HS-27A (cell line): ENCODE results near the gene NDUFAB1.
A peak's percentile ranks its signal among the peaks of the same experiment; 100 is the strongest.
"Not testable (repeated sequence)": the region's sequence is repeated elsewhere in the genome, so short reads cannot be mapped to it uniquely, and the experiment has no call there.

Experiments used
- DNase-seq: peaks from one replicate; pipeline ENCODE4 v3.0.0-alpha.2; 2012; ENCODE audit warnings: low read depth, missing footprints

The NDUFAB1 gene

DNA sequence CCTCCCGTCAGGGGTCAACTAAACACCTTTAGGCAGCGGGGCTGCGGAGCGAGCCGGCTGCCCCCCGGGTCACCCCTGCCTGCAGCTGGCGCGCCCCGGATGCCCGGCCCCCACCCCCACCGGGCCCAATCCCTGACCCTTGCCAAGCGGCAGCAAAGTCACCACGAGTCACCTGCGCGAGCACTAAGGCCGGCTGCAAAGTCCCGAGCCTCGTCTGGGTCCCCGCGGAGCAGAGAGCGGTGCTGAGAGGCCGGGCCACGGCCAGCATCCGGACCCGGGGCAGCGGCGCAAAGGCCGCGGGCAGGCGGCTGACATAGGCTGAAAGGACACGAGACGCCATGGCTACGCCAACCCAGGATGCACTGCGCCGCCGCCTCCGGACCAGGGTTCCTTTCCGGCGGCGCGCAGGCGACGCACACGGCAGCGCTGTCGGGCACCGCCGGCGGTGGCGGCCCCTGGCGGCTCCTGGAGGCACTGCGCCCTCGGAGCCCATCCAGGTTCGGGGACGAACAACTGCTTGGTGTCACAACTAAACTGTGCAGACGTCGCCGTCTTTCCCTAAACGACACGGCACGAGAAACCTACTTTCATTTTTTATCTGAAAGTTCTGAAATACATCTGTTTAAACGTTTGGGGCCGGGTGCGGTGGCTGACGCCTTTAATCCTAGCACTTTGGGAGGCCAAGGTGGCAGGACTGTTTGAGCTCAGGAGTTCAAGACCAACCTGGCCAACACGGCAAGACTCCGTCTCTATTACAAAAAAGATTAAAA is at the start of gene NDUFAB1:
Gene NDUFAB1, minus strand, starts transcription at position 366 of the 770 bp plus-strand sequence. Its CDS starts 26 bp downstream, at position 340.
- peak; percentile 40 for DNase-seq

DNA sequence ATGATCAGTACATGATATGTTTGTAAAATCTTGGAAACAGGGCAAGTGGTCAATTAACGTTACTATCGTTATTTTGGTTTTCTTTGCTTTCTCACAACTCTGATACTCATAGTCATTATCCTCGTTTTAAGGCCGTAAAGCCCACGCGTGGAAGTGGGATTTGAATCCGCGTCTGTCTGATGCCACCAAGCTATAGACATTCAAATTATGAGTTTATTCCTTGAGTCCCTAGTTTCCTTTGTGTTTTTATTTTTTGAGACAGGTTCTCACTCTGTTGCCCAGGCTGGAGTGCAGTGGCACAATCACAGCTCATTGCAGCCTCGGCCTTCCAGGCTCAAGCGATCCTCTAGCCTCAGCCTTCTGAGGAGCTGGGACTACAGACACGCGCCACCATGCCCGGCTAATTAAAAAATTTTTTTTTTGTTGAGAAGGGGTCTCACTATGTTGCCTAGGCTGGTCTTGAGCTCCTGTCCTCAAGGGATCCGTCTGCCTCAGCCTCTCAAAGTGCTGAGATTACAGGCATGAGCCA is 46.2 kb upstream of the NDUFAB1 start:
- no peak for DNase-seq

DNA sequence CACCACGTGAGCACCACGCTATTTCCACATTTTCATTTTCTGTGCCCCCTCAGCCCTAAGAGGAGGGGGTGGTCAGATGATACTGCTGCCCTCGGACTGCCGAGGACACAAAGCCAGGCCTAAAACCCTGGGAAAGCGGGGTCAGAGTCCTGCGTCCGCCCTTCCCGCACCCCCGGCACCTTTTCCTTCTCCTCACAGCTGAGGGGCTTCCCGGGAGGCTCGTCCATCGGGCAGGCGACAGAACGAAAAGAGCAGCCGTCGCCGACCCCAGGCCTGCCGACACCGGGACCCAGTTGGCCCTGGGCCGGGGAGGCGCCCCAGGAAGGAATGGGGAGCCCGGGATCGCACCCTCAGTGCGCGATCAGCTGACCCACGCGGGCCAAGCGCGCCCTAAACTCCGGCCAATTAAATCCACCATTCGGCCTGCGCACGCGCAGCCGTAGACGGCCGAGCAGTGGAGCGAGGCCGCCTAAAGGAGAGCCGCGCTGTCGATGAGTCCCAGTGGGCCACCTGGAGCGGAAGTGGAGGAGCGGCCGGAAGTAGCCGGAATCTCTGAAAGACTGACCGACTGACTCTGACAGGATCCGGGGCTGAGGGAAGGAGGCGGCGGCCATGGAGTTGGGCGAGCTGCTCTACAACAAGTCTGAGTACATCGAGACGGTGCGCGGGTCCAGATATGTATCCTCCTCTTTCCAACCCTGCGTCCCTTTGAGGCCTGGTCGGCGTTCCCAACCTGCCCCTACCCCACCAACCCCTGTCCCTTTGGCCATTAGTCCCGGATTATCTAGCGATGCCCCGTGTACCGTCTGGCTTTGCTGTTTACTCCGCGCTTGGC is 45.0 kb upstream of the NDUFAB1 start, which contains the start of the genes DCTN5 and PALB2:
Gene DCTN5, plus strand, starts transcription at position 536 of the 835 bp plus-strand sequence. Its CDS starts 77 bp downstream, at position 613.
Gene PALB2, minus strand, starts transcription at position 380 of the 835 bp plus-strand sequence. Its CDS starts 153 bp downstream, at position 227.
- peak; percentile 75 for DNase-seq

DNA sequence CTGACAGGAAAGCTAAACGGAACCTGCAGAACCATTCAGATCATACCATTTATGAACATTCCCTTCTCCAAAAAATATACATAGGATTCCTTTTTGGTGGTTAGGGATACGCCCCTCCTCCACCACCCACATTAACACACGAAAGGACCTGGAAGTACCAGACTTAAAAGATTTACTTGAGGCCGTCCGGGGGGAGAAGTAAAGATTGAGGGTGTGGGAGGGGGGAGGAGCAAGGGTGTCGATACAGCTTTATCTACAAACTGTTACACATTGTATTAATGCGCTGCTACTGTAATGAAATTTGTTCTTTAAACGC is 44.5 kb upstream of the NDUFAB1 start:
- DNase-seq = no peak

DNA sequence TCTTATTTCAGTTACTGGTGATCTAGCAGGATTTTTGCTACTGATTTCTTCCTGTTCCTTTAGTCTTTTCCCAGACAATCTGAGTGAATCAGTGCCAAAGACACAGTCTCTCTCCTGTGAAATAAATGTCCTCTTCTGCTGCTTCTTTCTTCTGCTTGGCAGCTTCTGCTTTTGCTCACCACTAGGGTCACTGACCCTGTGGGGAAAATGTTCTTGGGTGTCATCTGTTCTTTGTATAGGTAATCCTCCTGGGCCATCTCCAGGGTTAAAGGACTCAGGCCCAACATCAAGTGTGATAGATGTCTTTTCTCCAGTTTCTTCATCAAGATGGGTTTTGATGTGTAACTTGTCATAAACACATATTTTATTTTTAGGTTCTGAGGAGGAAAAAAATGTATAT is 39.8 kb upstream of the NDUFAB1 start:
- DNase-seq = no peak

DNA sequence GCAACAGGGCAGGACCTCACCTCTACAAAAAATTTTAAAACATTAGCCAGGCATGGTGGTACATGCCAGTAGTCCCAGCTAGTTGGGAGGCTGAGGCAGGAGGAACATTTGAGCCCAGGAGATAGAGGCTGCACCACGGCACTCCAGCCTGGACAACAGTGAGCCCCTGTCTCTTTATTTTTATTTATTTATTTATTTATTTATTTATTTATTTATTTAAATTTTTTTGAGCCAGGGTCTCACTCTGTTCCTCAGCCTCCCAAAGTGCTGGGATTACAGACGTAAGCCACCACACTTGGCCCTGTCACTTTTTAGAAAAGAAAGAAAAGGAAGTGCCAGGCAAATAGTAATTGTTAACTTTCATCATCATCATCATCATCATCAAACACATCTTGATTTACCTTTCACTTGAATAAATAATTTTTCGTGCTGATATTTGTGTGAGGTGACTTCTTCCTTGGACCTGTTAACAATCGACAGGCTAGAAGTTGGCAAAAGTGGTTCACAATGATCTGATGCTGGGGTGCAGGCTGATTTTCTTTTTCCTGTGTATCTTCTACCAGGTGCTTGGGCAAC is 38.4 kb upstream of the NDUFAB1 start:
- no peak for DNase-seq

DNA sequence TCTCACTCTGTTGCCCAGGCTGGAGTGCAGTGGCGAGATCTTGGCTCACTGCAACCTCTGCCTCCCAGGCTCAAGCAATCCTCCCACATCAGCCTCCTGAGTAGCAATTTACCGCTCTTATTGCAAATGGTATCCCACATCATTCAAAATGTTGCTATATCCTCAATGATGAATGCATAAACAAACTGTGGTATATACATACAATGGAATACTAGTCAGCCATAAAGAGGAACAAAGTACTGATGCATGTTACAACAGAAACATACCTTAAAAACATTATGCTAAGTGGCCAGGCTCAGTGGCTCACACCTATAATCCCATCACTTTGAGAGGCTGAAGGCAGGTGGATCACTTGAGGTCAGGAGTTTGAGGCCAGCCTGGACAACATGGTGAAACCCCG is 35.8 kb upstream of the NDUFAB1 start:
- not testable (repeated sequence) for DNase-seq

DNA sequence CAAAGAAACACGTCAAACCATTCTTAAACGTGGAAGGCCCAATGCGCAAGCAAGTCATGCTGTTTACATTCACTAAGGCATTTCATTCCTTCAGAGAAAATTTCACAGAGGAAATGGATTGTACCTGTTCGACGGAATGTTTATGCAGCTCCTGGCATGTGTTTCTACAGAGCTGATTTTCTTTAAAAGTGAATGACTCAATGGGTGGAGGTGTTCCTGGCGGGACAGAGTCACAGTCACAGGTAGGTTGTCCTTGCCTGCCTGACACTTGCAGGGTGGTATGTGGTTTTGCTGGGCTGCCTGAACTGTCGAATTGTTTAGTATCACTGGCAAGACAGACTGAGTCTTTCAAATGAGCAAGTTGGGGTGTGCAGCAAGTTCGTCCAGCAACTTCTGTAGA is 33.4 kb upstream of the NDUFAB1 start:
- DNase-seq = no peak

DNA sequence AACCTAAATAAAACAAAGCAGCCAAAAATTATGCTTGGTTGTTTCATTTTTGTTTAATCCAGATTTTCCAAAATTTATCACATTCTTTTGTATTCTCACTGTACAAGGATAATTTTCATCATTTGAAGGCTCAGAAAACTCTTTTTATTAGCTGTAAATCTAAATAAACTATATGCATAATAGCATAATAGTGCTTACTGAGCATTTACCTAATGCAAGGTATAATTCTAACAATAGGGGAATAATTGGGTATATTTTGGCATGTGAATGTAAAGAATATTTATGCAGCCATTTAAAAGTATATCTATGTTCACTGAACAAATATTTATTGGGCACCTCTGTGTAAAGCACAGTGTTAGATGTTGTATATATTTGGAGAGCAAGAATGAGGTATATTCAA is 28.0 kb upstream of the NDUFAB1 start:
- DNase-seq = no peak

DNA sequence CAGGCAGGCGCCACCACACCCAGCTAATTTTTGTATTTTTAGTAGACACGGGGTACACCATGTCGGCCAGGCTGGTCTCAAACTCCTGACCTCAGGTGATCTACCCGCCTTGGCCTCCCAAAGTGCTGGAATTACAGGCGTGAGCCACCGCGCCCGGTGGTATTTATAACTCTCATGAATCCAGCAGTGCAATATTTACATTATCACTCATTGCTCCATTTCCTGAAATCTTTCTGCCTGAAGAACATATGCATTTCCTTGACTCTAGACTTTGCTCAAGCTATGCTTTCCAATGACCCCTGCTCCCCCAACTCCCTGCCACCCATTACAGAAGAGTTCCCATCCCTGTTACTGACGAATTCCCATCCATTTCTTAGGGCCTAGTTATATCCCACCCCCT is 19.7 kb upstream of the NDUFAB1 start:
- DNase-seq = no peak

DNA sequence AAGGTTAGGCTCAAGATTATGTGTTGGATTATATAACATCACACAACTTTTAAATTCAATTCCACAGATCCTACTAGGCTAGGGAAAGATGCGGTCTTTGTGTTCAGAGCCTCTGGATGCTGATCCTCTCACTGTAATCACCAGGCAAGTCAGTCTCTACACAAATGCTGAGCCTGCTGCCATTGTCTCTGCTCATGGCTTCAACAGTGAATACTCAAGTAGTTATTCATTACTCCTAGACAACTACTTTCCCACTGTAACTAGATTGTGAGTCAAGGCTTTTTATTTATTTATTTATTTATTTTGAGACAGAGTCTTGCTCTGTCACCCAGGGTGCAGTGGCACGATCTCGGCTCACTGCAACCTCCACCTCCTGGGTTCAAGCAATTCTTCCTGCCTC is 15.8 kb upstream of the NDUFAB1 start:
- DNase-seq = no peak

DNA sequence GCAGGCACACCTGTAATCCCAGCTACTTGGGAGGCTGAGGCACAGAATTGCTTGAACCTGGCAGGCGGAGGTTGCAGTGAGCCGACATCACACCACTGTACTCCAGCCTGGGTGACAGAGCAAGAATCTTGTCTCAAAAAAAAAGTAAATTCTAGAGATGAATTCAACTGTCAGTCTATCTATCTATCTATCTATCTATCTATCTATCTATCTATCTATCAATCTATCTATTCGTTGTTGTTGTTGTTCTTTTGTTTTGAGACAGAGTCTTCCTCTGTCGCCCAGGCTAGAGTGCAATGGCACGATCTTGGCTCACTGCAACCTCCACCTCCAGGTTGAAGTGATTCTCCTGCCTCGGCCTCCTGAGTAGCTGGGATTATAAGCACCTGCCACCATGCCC is 14.8 kb upstream of the NDUFAB1 start:
- not testable (repeated sequence) for DNase-seq

DNA sequence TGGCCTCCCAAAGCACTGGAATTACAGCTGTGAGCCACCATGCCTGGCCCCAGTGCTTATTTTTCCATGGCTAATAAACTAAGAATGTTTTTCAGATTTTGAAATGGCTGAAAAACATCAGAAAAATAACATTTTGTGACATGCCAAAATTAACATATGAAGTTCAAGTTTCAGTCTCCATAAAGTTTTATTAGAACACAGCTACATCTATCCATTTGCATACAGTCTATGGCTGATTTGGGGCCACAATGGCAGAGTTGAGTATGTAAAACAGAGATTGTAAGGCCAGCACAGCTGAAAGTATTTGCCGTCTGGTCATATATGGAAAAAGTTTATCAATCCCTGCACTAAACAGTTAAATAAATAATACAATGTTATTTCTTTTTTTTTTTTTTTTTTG is 13.8 kb upstream of the NDUFAB1 start:
- DNase-seq = no peak

DNA sequence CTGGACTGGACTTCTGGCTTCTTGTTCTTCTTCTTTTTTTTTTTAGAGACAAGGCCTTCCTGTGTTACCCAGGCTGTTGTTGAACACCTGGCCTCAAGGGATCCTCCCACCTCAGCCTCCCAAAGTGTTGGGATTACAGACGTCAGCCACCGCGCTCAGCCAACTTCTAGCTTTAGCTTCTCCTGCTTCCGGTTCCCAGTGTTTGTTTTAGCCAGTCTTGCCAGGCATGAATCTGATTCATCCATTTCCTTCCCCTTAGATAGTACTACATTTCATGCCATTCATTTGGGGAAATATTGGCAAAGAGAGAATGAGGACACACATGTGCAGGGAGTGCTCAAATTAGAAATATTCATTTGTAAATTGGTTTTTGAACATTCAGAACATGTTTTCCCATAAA is 12.1 kb upstream of the NDUFAB1 start:
- no peak for DNase-seq

DNA sequence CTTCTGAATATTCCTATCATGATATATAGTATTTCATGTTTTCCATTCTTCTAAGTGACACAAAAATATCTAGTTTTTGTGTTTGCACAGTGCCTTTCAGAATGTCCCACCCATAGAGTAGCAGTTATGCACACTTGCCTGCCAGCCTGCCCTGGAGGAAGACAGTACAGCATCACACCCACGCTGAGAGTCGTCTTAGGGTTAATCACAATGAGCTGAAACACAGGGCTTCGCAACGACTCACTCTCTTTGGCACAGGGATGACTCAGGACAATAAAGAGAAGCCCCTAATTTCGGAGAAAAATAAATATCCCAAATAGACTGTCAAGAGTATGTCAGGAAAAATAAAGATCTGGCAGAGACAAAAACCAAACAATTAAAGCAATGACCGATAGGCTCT is 11.6 kb upstream of the NDUFAB1 start:
- DNase-seq = no peak

DNA sequence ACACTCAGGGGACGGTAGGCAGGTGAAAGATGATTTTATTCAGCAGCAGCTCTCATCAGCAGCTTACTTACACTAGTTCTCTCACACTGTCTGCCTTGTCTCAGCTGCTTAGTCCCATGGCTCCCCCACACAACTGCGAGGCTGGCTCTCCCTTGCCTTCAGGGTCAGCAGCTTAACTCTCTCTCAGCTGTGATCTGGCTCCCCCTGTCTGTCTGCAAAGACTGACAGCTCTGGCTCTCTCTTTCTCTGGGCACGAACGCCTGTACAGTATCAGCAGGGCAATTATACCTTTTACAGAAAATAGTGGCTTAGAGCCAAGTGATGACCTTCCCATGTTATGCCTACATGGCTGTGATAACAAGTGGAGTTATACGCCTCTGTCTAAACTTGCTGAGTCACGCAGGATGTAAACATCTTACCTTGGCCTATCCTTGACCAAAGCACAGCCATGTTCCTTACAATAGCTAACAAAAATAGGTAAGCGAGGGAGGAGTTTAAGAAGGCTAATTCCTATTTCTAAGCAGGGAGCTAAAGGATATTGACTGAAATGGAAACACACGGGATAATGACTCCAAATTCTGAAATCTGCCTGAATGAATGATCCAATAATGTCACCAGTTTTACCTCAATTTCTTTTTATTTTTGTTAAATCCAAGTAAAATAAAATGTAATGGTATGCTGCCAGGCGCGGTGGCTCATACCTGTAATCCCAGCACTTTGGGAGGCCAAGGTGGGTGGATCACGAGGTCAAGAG is 1.1 kb upstream of the NDUFAB1 start:
- no peak for DNase-seq

DNA sequence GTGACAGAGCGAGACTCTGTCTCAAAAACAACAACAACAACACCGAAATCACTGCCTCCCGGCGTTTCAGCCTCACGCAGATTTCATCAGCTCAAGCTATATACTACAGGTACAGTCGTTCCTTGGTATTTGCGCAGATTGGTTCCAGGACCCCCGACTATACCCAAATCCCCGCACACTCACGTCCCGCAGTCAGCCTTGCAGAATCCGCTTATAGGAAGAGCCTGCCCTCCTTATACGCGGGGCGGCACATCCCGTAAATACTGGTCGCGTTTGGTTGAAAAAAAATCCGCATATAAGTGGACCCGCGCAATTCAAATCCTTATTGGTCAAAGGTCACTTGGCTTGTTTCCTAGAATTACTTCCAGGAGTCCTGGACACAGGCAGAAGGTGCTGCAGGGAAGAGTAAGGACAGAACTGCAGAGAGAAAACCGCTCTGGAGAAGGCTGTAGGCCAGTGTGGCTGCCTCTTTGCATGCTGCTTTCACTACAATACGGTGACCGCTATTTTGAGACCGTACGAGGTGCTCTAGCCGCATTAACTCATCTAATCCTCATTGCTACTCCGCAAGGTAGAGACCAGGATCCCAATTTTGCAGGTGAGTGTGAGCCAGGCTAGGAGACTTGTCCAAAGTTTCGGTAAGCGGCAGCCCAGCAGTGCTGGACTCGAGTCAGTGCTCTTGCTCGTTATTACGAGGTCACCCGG is 718 bp downstream of the NDUFAB1 start:
- DNase-seq = no peak

DNA sequence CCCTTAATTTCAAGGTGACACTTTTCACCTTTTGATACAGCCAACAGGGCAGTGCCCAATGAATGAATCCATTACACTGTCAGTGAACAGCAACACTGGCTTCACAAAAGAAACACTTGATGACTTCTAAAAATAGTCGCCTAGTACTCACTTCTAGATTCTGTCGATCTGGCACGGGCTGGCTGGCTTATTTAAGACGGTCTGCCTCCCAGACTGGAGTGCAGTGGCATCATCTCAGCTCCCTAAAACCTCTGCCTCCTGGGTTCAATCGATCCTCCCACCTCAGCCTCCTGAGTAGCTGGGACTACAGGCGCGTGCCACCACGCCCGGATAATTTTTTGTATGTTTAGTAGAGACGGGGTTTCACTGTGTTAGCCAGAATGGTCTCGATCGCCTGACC is 1.9 kb downstream of the NDUFAB1 start:
- no peak for DNase-seq

DNA sequence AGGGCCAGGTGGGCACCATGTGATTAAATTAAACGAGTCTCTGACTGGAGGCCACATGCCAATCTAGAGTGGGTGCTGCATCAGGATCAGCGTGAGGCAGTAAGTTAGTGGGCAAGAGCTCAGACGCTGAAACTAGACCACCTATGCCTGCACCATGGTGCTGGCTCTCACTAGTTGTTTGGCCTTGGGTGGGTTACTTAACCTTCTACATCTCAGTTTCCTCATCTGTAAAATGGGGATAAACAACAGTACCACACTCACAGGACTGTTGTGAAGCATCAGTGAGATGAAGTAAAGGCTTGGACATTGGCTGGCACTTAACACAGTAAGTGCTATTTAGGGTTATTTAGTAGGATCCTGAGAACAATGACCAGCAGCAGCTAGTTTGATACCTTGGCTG is 5.9 kb downstream of the NDUFAB1 start:
- DNase-seq = no peak

DNA sequence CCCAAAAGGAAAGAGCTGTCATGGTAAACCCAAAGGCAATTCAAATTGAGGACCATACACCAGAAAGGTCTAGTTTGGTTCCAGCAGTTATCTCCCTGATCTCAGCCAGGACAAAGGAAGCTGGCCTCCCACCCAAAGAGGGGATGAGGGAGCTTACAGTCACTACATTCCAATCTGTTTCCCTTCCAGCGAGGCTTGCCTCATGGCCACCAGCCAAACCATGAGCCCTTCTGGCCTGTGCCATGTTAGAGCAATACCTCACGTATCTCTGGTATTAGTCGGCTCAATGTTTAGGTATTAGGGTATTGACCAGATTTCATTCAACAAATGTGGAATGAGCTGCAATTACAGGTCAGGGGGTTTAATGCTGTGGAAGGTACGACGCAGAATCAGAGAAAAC is 8.4 kb downstream of the NDUFAB1 start:
- peak; percentile 87 for DNase-seq
